Glomerular visceral epithelial cell (primary cell): Measurements from ENCODE around the gene RGPD8.
"Not testable (repeated sequence)": the region's sequence is repeated elsewhere in the genome, so short reads cannot be mapped to it uniquely, and the experiment has no call there.

Experiments used
- DNase-seq: peaks from one replicate; pipeline ENCODE4 v3.0.0-alpha.2; 2016; ENCODE audit errors: extremely low spot score

Gene RGPD8

DNA sequence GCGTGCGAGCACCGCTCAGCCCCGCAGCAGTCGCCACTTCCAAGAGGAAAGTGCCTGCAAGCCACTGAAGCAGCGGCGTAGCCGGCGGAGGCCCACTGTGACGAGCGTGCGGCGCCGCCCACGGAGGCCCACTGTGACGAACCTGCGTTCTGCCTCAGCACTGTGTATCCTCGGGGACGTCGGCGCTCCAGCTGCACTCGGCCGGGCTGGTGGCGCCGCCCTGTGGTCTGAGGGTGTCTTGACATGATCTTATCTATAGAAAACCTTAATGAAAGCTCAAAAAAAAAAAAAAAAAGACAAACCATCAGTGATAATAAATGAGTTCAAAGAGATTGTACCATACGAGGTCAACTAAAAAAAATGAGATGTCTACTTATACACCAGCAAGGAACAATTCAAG lies at the start of gene RGPD8:
RGPD8 (minus strand) TSS at position 166 of the 400 bp plus-strand sequence. CDS start 192 bp downstream, outside the sequence.
- DNase-seq = peak; percentile 92

DNA sequence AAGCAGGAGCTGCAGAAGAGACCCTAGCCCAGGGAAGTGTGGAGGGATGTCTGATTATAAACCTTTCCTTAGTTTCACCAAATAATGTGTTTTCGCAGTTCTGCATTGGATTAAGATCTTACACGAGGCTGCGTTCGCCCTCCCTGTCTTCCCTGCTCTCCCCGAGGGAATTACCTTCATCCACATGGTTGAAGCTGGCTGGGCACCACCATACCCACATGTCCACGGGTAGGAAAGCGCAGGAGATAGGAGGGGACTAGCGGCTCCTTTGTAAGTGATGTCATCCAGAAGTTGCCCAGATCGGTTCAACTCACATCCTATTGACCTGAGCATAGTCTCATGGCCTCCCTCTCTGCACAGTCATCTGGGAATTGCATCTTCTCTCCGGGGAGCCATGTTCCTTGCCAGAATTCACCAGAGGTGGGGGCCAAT lies 49.6 kb upstream of the RGPD8 start:
- DNase-seq = peak; percentile 81

DNA sequence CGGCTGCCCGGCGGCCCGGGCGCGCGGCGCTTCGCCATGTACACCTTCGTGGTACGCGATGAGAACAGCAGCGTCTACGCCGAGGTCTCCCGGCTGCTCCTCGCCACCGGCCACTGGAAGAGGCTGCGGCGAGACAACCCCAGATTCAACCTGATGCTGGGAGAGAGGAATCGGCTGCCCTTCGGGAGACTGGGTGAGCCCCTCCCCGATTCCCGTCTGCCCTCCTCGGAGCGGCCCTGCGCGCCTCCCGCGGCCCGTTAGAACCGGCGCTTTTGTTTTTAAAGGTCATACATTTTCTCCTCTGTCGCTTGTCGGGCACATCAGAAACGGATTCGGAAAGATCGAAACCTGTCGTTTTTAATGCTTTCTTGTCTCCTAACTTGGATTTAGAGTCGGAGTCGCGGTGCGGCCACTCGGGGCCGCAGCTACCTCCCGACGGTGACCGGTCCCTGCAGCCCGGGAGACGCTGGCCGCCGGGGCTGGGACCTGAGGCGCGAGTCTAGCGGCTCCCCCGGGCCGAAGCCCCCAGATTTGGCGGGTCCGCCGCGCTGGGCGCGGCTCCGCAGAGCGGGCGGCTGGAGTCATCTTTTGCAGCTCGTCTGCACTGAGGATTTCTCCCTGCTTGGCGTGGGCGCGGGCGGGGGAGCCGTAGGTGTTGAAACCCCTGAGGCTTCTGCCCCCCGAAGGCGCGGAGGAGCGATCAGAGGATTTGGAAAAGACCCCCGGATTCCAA lies 49.0 kb upstream of the RGPD8 start:
- DNase-seq = peak; percentile 62

DNA sequence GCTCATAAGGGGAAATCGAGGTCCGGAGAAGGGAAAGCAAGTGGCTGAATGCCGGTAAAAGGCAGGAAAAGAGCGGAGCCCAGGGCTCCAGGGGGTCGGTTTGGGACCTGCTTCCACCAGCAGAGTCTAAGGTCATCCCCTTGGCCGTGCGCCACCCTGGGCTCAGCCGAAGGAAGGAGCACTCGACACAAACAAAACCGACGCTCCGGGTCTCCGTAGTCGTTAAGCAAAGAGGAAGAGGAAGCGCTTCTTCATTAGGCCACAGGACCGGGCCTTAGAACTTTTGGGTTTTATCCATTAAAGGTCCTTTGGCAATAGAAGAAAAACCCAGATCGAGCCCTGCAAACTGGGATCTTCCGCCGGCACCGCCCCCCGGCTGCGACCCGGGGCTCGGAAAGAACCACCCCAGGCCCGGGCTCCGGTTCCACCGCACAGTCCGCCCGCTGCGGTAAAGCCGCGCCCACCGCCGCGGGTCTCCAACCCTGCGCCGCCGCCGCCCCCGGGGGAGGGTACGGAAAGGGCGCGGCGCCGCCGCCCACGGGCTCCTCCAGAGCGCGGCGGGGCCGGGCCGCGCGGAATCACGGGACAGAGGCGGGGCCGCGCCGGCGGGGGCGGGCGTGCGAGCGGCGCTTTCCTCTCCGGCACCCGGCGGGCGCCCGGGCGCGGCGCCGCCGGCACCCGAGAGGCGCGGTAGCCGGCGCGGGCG lies 48.2 kb upstream of the RGPD8 start, which contains the start of gene TTL:
TTL (plus strand) TSS at position 629 of the 706 bp plus-strand sequence. CDS start 189 bp downstream, outside the sequence.
- peak; percentile 71 for DNase-seq

DNA sequence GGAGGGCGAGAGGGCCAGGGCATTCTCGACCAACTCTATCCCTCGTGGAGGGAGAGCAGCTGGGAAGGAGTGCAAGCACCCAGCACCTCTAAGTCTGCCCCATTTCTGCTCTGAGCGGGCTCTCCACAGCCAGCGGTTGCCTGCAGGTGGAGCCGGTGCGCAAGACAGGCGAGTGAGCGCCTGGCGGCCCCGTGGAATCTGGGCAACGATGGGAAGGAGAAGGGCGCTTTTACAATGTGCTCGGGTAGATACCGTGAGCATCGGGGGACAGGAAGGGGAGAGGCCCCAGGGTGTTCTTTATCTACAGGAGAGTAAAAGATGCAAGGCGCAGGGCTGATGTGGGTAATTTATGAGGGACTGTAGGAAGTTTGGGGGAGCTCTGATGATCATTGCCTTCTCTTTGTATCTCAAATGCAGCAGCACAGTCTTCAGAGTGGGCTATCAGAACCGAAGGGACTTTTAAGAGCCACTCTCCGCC lies 47.6 kb upstream of the RGPD8 start:
- peak; percentile 83 for DNase-seq

DNA sequence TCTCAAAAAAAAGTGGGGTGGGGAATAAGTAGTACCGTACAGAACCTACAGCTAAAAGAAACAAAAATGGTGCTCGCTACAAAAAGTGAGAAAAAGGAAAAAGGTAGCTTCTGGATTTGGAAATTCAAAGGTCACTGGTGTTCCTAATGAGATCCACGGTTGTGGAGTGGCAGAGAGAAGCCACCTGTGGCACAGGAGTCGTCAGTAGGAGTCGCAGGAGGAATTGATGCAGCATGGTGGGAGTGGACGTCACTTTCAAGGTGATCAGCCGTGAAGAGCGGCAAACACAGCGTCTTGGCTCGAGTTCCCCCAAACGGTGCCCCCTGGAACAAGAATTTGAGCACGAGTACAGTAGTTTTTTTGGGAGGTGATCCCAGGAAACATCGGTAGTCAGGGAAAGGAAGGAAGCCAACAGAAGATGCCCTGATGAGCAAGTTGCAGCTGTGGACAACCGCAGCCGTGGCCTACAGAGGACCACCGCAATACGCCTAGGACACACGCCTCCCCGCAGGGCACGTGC lies 47.1 kb upstream of the RGPD8 start:
- no peak for DNase-seq

DNA sequence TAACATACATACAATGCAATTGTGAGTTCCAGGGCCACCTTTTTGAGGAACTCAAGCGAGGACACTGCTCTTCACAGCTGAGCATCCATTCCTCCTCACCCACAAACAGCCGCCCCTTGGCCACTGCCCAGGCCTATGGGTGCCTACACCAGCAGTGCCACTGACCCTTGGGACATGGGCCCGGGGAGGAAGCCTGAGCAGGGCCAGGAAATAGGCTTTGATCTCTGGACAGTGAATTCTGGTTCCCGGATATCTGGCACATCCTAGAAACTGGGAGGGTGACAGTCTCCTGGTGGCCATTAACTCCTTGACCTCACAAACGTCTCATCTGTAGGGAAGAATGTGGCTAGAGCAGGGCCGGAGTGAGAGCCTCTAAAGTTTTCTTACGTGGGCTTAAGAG lies 43.0 kb upstream of the RGPD8 start:
- DNase-seq = no peak

DNA sequence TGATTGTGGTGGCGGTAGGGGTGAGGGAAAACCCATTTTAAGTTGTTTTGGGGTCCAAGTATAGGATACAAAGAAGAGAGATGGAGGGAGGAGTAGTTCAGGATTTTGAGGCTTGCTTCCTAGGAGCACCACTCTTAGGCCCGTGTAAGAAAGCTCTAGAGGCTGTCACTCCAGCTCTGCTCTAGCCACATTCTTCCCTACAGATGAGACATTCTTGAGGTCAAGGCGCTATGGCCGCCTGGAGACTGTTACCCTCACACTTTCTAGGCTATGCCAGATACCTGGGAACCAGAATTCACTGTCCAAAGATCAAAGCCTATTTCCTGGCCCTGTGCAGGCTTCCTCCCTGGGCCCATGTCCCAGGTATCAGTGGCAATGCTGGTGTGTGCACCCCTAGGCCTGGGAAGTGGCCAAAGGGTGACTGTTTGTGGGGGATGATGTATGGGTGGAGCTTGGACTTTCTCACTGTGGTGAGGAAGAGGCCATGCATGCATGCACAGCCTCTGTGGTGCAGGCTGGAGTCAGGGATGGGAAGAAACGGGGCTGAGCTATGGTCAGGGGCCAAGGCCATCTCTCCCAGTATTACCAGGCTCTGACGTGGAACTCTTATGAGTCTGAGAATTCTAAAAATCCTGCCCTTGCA lies 41.5 kb upstream of the RGPD8 start:
- peak; percentile 82 for DNase-seq

DNA sequence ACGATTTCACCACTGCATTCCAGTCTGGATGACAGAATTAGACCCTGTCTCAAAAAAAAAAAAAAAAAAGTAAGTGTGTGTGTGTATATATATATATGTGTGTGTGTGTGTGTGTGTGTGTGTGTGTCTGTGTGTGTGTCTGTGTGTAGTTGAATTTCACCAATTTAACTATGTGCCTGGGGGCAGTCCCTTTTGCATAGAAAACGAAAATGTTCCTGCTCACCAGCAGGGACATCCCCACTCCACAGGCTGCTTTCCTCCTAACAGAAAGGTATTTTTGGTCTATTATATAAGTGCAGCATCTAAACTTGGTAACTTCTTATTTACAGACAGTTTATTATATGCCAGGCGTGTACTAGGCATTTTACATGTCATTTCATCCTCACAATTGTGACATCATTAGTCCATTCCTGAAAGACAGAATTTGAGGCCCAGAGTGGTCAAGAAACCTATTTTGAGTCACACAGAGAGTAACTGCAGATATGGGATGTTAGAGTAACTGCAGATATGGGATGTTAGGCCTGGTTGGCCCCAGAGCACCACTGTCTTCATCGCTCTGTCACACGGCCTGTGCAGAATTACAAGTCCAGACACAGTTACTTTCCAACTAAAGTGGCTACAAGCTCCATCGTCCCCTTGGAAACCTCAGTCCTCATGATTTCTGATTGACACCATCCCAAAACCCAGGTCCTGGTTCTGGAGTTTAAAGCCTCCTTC lies 39.3 kb upstream of the RGPD8 start:
- no peak for DNase-seq

DNA sequence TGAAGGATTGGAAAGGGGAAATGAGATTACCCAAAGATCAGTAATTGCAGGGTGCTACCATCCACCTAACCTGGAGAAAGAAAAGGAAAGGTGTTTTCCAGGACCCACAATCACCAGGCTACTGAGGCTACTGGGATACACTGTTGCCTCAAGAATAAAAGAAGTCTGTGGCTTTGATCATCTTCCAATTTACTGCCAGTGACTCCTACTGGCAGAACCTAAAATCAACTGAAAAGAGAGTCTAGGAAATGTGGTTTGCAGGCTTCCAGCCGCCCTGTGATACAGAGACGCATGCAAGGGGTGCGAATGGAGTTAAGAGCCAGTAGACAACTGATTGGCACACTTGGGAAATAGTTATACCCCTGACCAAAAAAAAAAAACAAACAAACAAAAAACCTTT lies 31.9 kb upstream of the RGPD8 start:
- DNase-seq = no peak

DNA sequence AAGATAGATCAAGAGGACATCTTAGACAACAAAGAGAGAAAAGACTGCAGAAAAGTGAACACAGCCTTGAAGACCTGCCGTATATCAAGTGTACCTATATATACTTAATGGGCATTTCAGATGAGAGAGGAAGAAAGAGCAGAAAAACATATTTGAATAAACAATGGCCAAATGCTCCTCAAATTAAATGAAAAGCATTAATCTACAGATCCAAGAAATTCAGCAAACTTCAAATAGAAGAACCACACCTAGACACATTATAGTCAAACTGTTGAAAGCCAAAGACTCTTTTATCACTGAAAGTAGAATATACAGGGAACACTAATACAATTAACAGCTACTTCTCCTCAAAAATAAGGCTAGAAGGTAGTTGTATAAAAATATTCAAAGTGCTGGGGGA lies 29.8 kb upstream of the RGPD8 start:
- DNase-seq = no peak

DNA sequence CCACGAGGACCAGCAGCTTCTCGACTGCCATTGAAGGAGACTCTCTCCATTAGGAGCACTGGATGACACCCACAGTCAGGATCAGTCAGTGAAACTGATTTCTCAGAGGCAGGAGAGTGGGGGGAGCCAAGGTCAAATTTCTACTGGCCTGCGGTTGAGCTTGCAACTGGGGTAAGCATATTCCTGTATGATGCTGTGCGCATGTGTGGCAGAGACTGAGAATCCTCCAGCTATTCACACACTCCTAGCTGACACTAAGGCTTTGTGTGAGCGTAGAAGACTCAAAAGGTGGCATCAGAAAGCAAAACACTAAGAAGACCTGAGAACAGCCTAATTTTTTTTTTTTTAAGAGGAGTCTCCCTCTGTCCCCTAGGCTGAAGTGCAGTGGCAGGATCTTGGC lies 28.7 kb upstream of the RGPD8 start:
- no peak for DNase-seq

DNA sequence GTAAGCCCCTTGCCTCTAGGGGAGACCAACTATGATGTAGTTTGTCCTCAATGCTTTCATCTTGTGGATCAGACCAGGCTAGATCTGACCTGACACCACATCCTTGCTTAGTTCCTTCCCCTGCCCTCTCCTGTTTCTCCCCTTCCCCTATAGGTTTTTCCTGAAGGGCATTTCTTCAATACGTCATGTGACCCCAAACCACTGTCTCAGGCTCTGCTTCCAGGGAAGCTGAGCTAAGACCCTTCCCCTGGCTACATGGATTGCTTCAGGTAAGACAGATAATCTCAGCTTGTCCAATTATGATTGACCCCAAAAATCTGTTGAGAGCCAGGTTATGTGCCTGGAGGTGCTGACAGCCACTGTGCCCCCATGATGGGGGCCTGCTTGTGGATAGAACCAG lies 25.9 kb upstream of the RGPD8 start:
- no peak for DNase-seq

DNA sequence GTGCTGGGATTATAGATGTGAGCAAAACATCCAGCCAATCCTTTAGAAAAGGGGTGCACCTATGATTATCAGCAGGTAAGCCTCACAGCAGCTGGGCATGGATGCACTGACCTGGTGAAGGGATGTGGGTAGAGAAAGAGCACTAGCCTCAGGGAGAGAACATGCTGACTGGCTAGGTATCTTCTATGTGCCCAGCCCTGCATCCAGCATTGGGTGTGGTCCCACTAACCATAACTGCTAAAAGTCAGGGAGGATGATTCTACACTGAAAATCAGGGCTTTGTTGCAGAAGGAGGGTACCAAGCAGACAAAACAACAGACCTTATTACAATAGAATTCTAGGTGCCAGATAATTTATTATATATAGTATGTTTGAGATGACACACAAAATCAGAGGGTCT lies 21.1 kb upstream of the RGPD8 start:
- DNase-seq = no peak

DNA sequence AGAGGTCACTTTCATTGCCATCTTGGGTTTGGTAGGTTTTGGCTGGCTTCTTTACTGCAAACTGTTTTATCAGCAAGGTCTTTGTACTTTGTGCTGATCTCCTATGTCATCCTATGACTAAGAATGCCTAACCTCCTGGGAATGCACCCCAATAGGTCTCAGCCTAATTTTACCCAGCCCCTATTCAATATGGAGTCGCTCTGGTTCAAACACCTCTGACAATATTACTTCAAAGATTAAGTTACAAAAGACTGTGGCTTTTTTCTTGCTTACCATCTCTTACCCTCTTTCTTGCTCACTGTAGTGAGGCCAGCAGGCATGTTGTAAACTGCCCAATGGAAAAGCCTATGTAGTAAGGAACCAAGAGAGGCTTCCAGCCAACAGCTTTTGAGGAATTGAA lies 17.9 kb upstream of the RGPD8 start:
- no peak for DNase-seq

DNA sequence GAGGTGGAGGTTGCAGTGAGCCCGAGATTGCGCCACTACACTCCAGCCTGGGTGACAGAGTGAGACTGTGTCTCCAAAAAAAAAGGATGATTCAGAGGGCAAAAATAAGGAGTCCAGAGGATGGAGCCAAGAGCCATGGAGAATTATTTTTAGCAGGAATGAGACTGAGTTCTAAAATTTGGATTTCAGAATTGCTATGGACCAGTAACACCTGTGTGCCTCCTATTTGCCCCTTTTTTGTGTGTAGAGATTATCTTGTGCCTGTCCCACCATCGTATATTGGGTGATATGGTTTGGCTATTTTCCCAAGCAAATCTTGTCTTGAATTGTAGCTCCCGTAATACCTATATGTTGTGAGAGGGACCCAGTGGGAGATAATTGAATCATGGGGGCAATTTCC lies 16.4 kb upstream of the RGPD8 start:
- no peak for DNase-seq

DNA sequence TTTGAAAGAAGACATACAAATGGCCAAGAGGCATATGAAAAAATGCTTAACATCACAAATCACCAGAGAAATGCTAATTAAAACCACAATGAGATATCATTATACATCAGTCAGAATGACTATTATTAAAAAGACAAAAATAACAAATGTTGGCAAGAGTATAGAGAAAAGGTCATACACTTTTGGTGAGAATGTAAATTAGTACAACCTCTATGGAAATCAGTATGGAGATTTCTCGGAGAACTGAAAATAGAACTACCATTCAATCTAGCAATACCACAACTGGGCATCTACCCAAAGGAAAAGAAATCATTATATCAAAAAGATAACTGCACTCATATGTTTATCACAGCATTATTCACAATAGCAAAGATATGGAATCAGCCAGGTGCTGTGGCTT lies 10.8 kb upstream of the RGPD8 start:
- DNase-seq = not testable (repeated sequence)

DNA sequence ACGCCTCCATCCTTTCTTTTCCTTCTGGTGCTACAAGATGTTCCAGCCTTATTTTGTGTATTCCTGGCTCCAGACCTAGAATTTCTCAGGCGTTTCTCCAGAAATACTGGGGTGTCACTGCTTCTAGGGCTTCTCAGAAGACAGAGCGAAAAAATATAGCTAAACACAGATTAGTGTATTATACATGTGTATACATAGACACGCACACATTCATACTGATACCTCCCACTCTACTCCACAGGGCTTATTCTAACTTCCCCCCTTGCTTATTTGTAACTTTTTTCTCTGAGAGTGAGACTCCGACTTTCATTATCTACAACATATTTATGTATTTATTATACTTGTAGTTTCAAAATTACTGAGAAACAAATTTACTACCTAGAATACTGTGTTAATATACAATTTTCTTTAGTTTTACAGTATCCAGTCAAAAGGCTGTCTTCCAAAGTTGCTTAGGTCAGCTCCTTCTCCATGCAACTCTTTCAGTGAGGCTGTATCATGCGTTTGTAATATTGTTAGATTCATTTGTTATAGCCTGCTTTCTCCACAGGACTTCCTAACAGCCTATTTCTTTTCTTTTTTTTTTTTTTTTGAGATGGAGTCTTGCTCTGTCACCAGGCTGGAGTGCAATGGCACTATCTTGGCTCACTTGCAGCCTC lies 5.3 kb upstream of the RGPD8 start:
- not testable (repeated sequence) for DNase-seq

DNA sequence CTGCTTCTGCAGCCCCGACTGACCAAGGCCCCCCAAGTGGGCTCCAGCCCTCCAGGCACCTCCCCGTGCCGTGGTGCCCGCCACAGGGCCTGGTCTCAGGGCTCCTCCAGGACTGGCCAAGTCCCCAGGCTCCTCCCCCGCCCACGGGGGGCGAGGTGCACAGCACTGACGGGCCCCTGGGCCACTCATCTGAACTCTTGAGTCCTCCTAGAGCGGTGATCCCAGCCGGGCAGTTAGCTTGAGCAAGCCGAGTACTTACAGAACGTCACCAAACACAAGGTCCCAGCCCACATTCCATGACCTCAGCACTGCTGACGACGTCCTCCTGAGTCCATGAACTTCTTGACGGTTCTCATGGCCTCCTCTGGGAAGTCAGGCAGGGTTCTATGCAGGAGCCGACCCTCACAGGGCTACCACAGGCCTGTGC lies 4.0 kb upstream of the RGPD8 start:
- not testable (repeated sequence) for DNase-seq

DNA sequence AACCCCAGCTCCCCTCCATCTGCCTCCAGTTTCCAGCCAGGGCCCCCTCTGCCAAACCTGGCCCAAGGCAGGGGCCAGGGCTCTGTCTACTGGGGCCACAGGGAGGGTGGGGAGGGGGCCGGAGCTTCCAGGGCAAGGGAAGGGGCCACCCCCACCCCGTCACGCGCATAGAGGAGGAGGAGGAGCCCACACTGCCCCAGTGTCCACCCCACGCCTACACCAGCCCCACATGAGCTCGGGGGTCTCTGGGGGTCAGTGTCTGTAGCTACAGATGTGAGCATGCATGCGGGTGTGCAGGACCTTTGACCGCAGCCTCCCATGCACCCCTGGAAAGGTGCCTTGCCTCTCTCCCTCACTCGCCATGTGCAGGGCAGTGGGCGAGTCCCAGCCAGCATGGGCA lies 3.5 kb upstream of the RGPD8 start:
- DNase-seq = not testable (repeated sequence)
